Hepatocyte (in vitro differentiated cells): ENCODE data around the gene RAB2B. TPM values are rescaled to one million over a fixed set of nuclear protein-coding genes. Genes with fewer than 3 reads are reported as not detected.

Source experiments
- DNase-seq: peaks from one replicate; pipeline ENCODE4 v3.0.0-alpha.2; 2016; ENCODE audit warnings: low spot score
- H2AFZ ChIP-seq: fragments of 200-600 bp; sonication (generic); 2 replicates; pipeline ENCODE4 v1.6.0; 2016; ENCODE audit warnings: antibody characterized with exemption, mild to moderate bottlenecking
- H3K27ac ChIP-seq: fragments of 200-600 bp; sonication (generic); 2 replicates; pipeline ENCODE4 v1.5.1; 2016; ENCODE audit warnings: mild to moderate bottlenecking
- H3K27me3 ChIP-seq: fragments of 200-600 bp; sonication (generic); 2 replicates; pipeline ENCODE4 v1.6.1; 2016
- H3K36me3 ChIP-seq: fragments of 200-600 bp; sonication (generic); replicated peaks from 2 replicates; pipeline ENCODE4 v1.5.1; 2016; ENCODE audit warnings: low read depth; ENCODE audit not compliant: insufficient read depth
- H3K4me1 ChIP-seq: fragments of 200-600 bp; sonication (generic); 2 replicates; pipeline ENCODE4 v1.5.1; 2016; ENCODE audit warnings: mild to moderate bottlenecking, moderate library complexity; ENCODE audit not compliant: insufficient read depth
- H3K4me2 ChIP-seq: fragments of 200-600 bp; sonication (generic); 2 replicates; pipeline ENCODE4 v1.6.0; 2016
- H3K4me3 ChIP-seq: fragments of 200-600 bp; sonication (generic); 2 replicates; pipeline ENCODE4 v1.5.1; 2016; ENCODE audit warnings: mild to moderate bottlenecking
- H3K79me2 ChIP-seq: fragments of 200-600 bp; sonication (generic); 2 replicates; pipeline ENCODE4 v1.6.0; 2017; ENCODE audit warnings: mild to moderate bottlenecking
- H3K9me2 ChIP-seq: fragments of 200-600 bp; sonication (generic); replicated peaks from 2 replicates; pipeline ENCODE4 v1.6.0; 2017; ENCODE audit warnings: mild to moderate bottlenecking; ENCODE audit not compliant: insufficient read depth
- H3K9me3 ChIP-seq: fragments of 200-600 bp; sonication (generic); 2 replicates; pipeline ENCODE4 v1.5.1; 2016; ENCODE audit warnings: low read depth, mild to moderate bottlenecking
- H4K20me1 ChIP-seq: fragments of 200-600 bp; sonication (generic); 2 replicates; pipeline ENCODE4 v1.6.0; 2016; ENCODE audit warnings: mild to moderate bottlenecking; ENCODE audit not compliant: insufficient read depth, poor library complexity, severe bottlenecking
- EZH2 ChIP-seq: fragments of 200-600 bp; sonication (generic); IDR thresholded peaks from 2 replicates; pipeline ENCODE4 v1.6.1; 2016; ENCODE audit warnings: antibody characterized with exemption, mild to moderate bottlenecking, borderline replicate concordance
- EZH2phosphoT487 ChIP-seq: fragments of 200-600 bp; sonication (generic); IDR thresholded peaks from one replicate; pipeline ENCODE4 v1.6.1; 2018; ENCODE audit warnings: antibody characterized with exemption, mild to moderate bottlenecking, low read depth, moderate library complexity; ENCODE audit not compliant: unreplicated experiment, severe bottlenecking
- WGBS: methylation state at CpG from one replicate; pipeline ENCODE4 v1.1.6; 2016; ENCODE audit warnings: low lambda C conversion rate; ENCODE audit errors: missing lambda C conversion rate; 5-methylcytosine and 5-hydroxymethylcytosine counted together
- polyA plus RNA-seq: library from polyadenylated mRNA; unstranded; fragments of >200 nt; fragmentation: Nextera tagmentation; extraction: Ambion mirVana; gene quantifications from 2 replicates; pipeline ENCODE4 v1.2.1, GENCODE V29; 2016
- total RNA-seq: library from RNA; depleted of rRNA; stranded (reverse); fragments of >200 nt; gene quantifications from 2 replicates; pipeline ENCODE4 v1.2.3, GENCODE V29; 2014
- TF ChIP-seq, protein P1 (sequence below): fragments of 200-600 bp; sonication (generic); IDR thresholded peaks from 2 replicates; pipeline ENCODE4 v1.5.1; 2016; ENCODE audit warnings: antibody characterized with exemption, mild to moderate bottlenecking; ENCODE audit not compliant: poor library complexity

The RAB2B gene
- total and polyA plus RNA-seq, 2 experiments from 2014 or later, result 12.8 to 20.7 TPM

DNA sequence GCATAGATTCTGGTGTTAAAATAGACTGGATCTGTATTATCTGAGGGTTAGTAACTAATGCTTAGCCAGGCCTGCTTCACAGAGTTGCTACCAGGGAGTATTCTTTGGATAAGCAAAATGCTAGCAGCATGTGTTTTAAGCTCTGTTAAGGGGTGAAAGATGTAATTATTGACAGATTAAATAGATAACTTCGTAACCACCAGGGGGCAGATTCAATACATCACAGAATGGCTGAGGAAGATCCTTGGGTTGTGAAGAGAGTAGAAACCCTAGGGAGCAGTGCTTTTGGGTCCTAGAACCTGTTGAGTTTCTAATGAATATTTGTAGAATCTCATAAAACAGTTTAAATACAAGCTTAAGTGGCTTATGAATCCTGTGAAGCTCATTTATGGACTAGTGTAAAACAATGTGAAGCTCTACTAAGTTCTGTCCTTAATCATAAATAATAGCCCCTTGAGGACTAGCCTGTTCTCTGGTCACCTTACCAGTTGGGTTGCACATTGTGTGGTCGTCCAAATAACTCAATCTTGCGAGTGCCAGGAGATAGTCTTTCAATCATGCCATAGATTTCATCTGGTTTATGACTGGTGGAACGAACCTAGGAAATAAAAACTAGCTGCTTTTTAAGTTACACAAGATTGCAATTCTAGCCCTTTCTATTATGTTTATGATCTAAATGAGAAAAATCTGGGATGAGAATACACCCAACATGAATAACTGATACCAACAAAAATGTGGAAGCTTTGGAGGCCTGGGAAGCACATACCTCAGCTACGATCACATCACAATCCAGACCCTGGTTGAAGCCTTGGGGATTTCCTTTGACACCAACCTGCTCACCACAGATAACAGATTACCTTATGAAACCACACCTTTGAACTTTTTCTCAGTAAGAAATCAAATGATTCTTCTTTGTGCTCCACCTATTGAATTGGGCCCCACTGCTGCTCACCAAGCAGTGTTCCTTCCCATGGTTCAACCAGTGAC lies 22.1 kb upstream of the RAB2B start:
- no peaks in the 10 kb centered on the region for H3K27me3 ChIP-seq
- DNase-seq, result peak; percentile 76
- 69% methylated on average over 5 of the region's 5 CpGs for WGBS
- H3K9me3 ChIP-seq, result no peaks in the 10 kb centered on the region
- H3K36me3 ChIP-seq, result no peaks in the 10 kb centered on the region
- no peak overlapping the region for H3K4me2 ChIP-seq
- H2AFZ ChIP-seq, result no peak overlapping the region
- no peaks in the 10 kb centered on the region for H4K20me1 ChIP-seq
- H3K4me3 ChIP-seq, result no peak overlapping the region
- H3K4me1 ChIP-seq, result no peaks in the 10 kb centered on the region
- TF ChIP-seq, protein P1, sequence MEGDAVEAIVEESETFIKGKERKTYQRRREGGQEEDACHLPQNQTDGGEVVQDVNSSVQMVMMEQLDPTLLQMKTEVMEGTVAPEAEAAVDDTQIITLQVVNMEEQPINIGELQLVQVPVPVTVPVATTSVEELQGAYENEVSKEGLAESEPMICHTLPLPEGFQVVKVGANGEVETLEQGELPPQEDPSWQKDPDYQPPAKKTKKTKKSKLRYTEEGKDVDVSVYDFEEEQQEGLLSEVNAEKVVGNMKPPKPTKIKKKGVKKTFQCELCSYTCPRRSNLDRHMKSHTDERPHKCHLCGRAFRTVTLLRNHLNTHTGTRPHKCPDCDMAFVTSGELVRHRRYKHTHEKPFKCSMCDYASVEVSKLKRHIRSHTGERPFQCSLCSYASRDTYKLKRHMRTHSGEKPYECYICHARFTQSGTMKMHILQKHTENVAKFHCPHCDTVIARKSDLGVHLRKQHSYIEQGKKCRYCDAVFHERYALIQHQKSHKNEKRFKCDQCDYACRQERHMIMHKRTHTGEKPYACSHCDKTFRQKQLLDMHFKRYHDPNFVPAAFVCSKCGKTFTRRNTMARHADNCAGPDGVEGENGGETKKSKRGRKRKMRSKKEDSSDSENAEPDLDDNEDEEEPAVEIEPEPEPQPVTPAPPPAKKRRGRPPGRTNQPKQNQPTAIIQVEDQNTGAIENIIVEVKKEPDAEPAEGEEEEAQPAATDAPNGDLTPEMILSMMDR, result peak; percentile 57
- no peak for TF ChIP-seq EZH2phosphoT487
- H3K79me2 ChIP-seq, result peaks cover 6% of the 10 kb centered on the region
- H3K27ac ChIP-seq, result peak overlapping the region; percentile 21
- no peaks in the 10 kb centered on the region for H3K9me2 ChIP-seq

DNA sequence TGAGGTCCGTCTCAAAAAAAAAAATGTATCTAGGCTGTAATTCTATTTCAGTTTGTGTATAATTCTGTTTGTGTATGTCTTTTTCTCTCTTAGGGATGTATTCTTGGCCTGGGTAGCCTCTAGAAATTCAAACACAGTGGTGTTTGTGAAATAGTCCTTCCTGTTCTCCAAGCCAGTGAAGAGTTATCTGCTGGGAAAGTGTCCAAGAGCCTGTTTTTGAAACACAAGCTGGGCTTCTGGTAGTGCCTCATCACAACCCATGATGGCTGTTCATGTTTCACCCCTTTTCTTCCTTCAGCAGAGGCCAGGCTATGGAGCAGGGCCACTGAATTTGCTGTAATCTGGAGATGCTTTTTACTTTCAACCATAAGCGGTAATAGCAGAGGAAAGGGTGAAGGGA lies 19.7 kb upstream of the RAB2B start:
- Histone ChIP-seq H3K4me3 (no peak overlapping the region), H3K4me1 (no peaks in the 10 kb centered on the region), H3K27me3 (no peaks in the 10 kb centered on the region), H3K9me2 (no peaks in the 10 kb centered on the region), H3K79me2 (no peaks in the 10 kb centered on the region), H2AFZ (no peak overlapping the region), H3K4me2 (no peak overlapping the region), H3K9me3 (no peaks in the 10 kb centered on the region), H4K20me1 (no peaks in the 10 kb centered on the region), H3K36me3 (no peaks in the 10 kb centered on the region), H3K27ac (no peak overlapping the region)
- no peak for DNase-seq
- TF ChIP-seq EZH2phosphoT487 (no peak), EZH2 (no peak)
- TF ChIP-seq, protein P1, result no peak
- 91% methylated on average over 2 of the region's 2 CpGs for WGBS

DNA sequence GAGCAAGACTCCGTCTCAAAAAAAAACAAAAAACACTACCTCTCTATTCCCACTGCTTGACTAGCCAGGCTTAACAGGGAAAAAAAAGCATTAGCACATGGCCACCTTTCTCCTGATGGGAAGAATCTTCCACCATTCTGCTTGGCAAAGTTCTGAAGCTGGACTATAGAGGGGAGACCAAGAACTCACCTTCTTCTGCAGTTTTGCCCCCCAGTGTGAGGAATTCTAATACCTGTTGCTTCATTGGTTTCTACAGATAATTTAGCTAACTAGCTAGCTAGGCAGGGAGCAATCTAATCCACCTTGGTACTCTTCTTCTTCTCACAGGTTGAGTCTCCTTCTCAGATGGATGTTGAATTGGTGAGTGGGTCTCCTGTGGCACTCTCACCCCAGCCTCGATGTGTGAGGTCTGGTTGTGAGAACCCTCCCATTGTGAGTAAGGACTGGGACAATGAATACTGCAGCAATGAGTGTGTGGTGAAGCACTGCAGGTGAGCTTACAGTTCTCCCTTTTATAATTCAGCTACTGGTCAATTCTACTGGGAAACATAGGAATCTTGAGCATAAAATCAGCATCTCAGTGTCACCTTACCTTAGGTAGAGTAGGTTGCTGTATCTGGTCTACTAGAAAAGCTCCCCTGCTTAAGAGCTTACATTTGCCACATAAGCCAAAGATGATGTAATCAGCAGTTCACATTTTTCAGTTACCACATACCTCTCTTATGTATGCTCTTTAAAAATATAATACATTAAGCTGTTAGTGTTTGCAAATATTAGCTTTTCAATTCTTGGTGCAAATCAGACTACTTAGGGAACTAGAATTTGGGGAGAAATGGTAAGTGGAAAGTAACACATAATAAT lies 18.4 kb upstream of the RAB2B start:
- Histone ChIP-seq H3K4me3 (no peak overlapping the region), H3K4me2 (no peak overlapping the region), H3K9me3 (no peaks in the 10 kb centered on the region), H3K4me1 (no peaks in the 10 kb centered on the region), H2AFZ (no peak overlapping the region), H3K79me2 (no peaks in the 10 kb centered on the region), H3K9me2 (no peaks in the 10 kb centered on the region), H3K27me3 (no peaks in the 10 kb centered on the region), H4K20me1 (no peaks in the 10 kb centered on the region), H3K36me3 (no peaks in the 10 kb centered on the region), H3K27ac (peak overlapping the region; percentile 16)
- no peak for TF ChIP-seq EZH2phosphoT487
- no peak for TF ChIP-seq EZH2
- TF ChIP-seq, protein P1, result no peak
- 95% methylated on average over 1 of the region's 2 CpGs for WGBS
- no peak for DNase-seq
